Smooth muscle cell (in vitro differentiated cells): Measurements from ENCODE around the gene GHRHR. TPM values are rescaled to one million over a fixed set of nuclear protein-coding genes. Genes with fewer than 3 reads are reported as not detected.

Experiments
- DNase-seq: peaks from one replicate; lab custom pipeline; 2025; ENCODE audit not compliant: unreplicated experiment; lab: John Stamatoyannopoulos, UW
- H2AFZ ChIP-seq: fragments of 200-600 bp; sonication (generic); 2 replicates; pipeline ENCODE4 v1.6.0; 2016; ENCODE audit warnings: antibody characterized with exemption, low read depth, mild to moderate bottlenecking
- H3F3A ChIP-seq: fragments of 200-600 bp; sonication (generic); 2 replicates; pipeline ENCODE4 v1.6.0; 2017; ENCODE audit warnings: antibody characterized with exemption, low read depth
- H3K27ac ChIP-seq: fragments of 200-600 bp; sonication (generic); 2 replicates; pipeline ENCODE4 v1.5.1; 2016; ENCODE audit warnings: low read depth, mild to moderate bottlenecking
- H3K27me3 ChIP-seq: fragments of 200-600 bp; sonication (generic); 2 replicates; pipeline ENCODE4 v1.6.1; 2016; ENCODE audit warnings: low read depth, mild to moderate bottlenecking
- H3K36me3 ChIP-seq: fragments of 200-600 bp; sonication (generic); 2 replicates; pipeline ENCODE4 v1.5.1; 2016; ENCODE audit warnings: low read depth
- H3K4me1 ChIP-seq: fragments of 200-600 bp; sonication (generic); 2 replicates; pipeline ENCODE4 v1.5.1; 2016; ENCODE audit warnings: low read depth
- H3K4me2 ChIP-seq: fragments of 200-600 bp; sonication (generic); 2 replicates; pipeline ENCODE4 v1.6.0; 2016; ENCODE audit warnings: mild to moderate bottlenecking
- H3K4me3 ChIP-seq: fragments of 200-600 bp; sonication (generic); 2 replicates; pipeline ENCODE4 v1.5.1; 2016; ENCODE audit warnings: mild to moderate bottlenecking
- H3K79me2 ChIP-seq: fragments of 200-600 bp; sonication (generic); 2 replicates; pipeline ENCODE4 v1.6.0; 2016; ENCODE audit warnings: low read depth, mild to moderate bottlenecking
- H3K9ac ChIP-seq: fragments of 200-600 bp; sonication (generic); 2 replicates; pipeline ENCODE4 v1.6.0; 2016; ENCODE audit warnings: low read depth
- H3K9me3 ChIP-seq: fragments of 200-600 bp; sonication (generic); replicated peaks from 2 replicates; pipeline ENCODE4 v1.5.1; 2016; ENCODE audit warnings: low read depth
- H4K20me1 ChIP-seq: fragments of 200-600 bp; sonication (generic); 2 replicates; pipeline ENCODE4 v1.6.0; 2016; ENCODE audit warnings: low read depth
- CTCF ChIP-seq: fragments of 200-600 bp; sonication (generic); IDR thresholded peaks from 2 replicates; pipeline ENCODE4 v1.5.1; 2017; ENCODE audit warnings: borderline replicate concordance, mild to moderate bottlenecking, antibody characterized with exemption; ENCODE audit not compliant: insufficient read depth, poor library complexity, severe bottlenecking
- WGBS: methylation state at CpG from one replicate; pipeline ENCODE4 v1.1.7; 2016; ENCODE audit warnings: low lambda C conversion rate; 5-methylcytosine and 5-hydroxymethylcytosine counted together
- polyA plus RNA-seq: library from polyadenylated mRNA; unstranded; fragments of >200 nt; fragmentation: Nextera tagmentation; extraction: Ambion mirVana; gene quantifications from 2 replicates; pipeline ENCODE4 v1.2.1, GENCODE V29; 2016
- total RNA-seq: library from RNA; depleted of rRNA; stranded (reverse); fragments of >200 nt; gene quantifications from 2 replicates; pipeline ENCODE4 v1.2.3, GENCODE V29; 2014

The GHRHR gene
- total and polyA plus RNA-seq, 2 experiments from 2014 or later, result not detected

GRCh38 chr7:30996883-30997282 lies 33.1 kb downstream of the GHRHR start:
- Histone ChIP-seq H3K27me3 (no peaks in the 10 kb centered on the region), H3F3A (no peaks in the 10 kb centered on the region), H3K9me3 (no peaks in the 10 kb centered on the region), H3K79me2 (no peaks in the 10 kb centered on the region), H3K27ac (no peak overlapping the region), H3K4me2 (no peak overlapping the region), H3K9ac (no peak overlapping the region), H4K20me1 (no peaks in the 10 kb centered on the region), H2AFZ (no peak overlapping the region), H3K36me3 (no peaks in the 10 kb centered on the region), H3K4me1 (no peaks in the 10 kb centered on the region), H3K4me3 (no peak overlapping the region)
- 88% methylated on average over 5 of the region's 5 CpGs for WGBS
- TF ChIP-seq CTCF, result no peak
- no peak for DNase-seq

- no peak overlapping the region for H3K4me3 ChIP-seq
- H4K20me1 ChIP-seq, result no peaks in the 10 kb centered on the region
- no peaks in the 10 kb centered on the region for H3K9me3 ChIP-seq
- no peaks in the 10 kb centered on the region for H3K27me3 ChIP-seq
- no peak for TF ChIP-seq CTCF
- H3K79me2 ChIP-seq, result no peaks in the 10 kb centered on the region
- no peak for DNase-seq
- H3K9ac ChIP-seq, result no peak overlapping the region
- H3K36me3 ChIP-seq, result no peaks in the 10 kb centered on the region
- WGBS, result 95% methylated on average over 7 of the region's 7 CpGs
- H2AFZ ChIP-seq, result no peak overlapping the region
- H3F3A ChIP-seq, result no peaks in the 10 kb centered on the region
- H3K27ac ChIP-seq, result no peak overlapping the region
- H3K4me1 ChIP-seq, result no peaks in the 10 kb centered on the region
- H3K4me2 ChIP-seq, result no peak overlapping the region
Observed at GRCh38 chr7:30997316-30997715, 33.6 kb downstream of the GHRHR start.

- H3K9ac ChIP-seq, result no peak overlapping the region
- no peaks in the 10 kb centered on the region for H3F3A ChIP-seq
- no peaks in the 10 kb centered on the region for H4K20me1 ChIP-seq
- no peak overlapping the region for H2AFZ ChIP-seq
- H3K4me2 ChIP-seq, result no peak overlapping the region
- no peaks in the 10 kb centered on the region for H3K27me3 ChIP-seq
- no peak overlapping the region for H3K4me3 ChIP-seq
- H3K36me3 ChIP-seq, result no peaks in the 10 kb centered on the region
- H3K4me1 ChIP-seq, result no peaks in the 10 kb centered on the region
- DNase-seq, result no peak
- no peak overlapping the region for H3K27ac ChIP-seq
- TF ChIP-seq CTCF, result no peak
- H3K9me3 ChIP-seq, result no peaks in the 10 kb centered on the region
- WGBS, result 82% methylated on average over 10 of the region's 10 CpGs
- H3K79me2 ChIP-seq, result no peaks in the 10 kb centered on the region
Observed at GRCh38 chr7:30998180-30998579, 34.4 kb downstream of the GHRHR start.

- H4K20me1 ChIP-seq, result no peaks in the 10 kb centered on the region
- no peaks in the 10 kb centered on the region for H3F3A ChIP-seq
- H3K36me3 ChIP-seq, result no peaks in the 10 kb centered on the region
- H3K9me3 ChIP-seq, result no peaks in the 10 kb centered on the region
- no peak overlapping the region for H3K9ac ChIP-seq
- H2AFZ ChIP-seq, result no peak overlapping the region
- WGBS, result 90% methylated on average over 9 of the region's 9 CpGs
- no peaks in the 10 kb centered on the region for H3K4me1 ChIP-seq
- no peak overlapping the region for H3K4me3 ChIP-seq
- H3K4me2 ChIP-seq, result no peak overlapping the region
- H3K79me2 ChIP-seq, result no peaks in the 10 kb centered on the region
- DNase-seq, result no peak
- H3K27me3 ChIP-seq, result no peaks in the 10 kb centered on the region
- H3K27ac ChIP-seq, result no peak overlapping the region
- TF ChIP-seq CTCF, result no peak
Observed at GRCh38 chr7:31000161-31000693, 36.5 kb downstream of the GHRHR start.
